Adrenal gland (tissue), 12 donors: ENCODE results near the gene CCDC192. TPM values are rescaled to one million over a fixed set of nuclear protein-coding genes. Genes with fewer than 3 reads are reported as not detected.

ENCODE experiments used
- DNase-seq, 7 donors: peaks; one replicate each; pipeline ENCODE4 v3.0.0-alpha.2; 2019 to 2020
- H3K27ac ChIP-seq, 5 donors: fragments of 200-600 bp; sonication (generic) in 4 of 5; 1 replicate in 3 of 5; 2 replicates in 2 of 5; pipeline versions ENCODE4 v1.5.1 to v1.8.0; 2016 to 2020; ENCODE audit warnings: mild to moderate bottlenecking in 1 of 5
- H3K27me3 ChIP-seq: fragments of 200-600 bp; 2 replicates; pipeline ENCODE4 v1.8.0; 2021
- H3K36me3 ChIP-seq, 2 donors: fragments of 200-600 bp; replicated peaks in 1 of 2; 1 replicate in 1 of 2; 2 replicates in 1 of 2; pipeline versions ENCODE4 v1.5.1 to v1.8.0; 2018 to 2022
- H3K4me1 ChIP-seq, 2 donors: fragments of 200-600 bp; replicated peaks in 1 of 2; 1 replicate in 1 of 2; 2 replicates in 1 of 2; pipeline versions ENCODE4 v1.5.1 to v1.8.0; 2018 to 2021
- H3K4me3 ChIP-seq, 4 donors: fragments of 200-600 bp; sonication (generic) in 3 of 4; one replicate each; pipeline ENCODE4 v1.5.1; 2016 to 2018
- H3K9me3 ChIP-seq, 3 donors: fragments of 200-600 bp; sonication (generic) in 1 of 3; replicated peaks in 1 of 3; 1 replicate in 2 of 3; 2 replicates in 1 of 3; pipeline versions ENCODE4 v1.5.1 to v1.8.0; 2016 to 2021
- POLR2A ChIP-seq, 2 donors: fragments of 450-650 bp; IDR thresholded peaks; one replicate each; pipeline ENCODE4 v1.6.1; 2017; ENCODE audit warnings: antibody characterized with exemption in 2 of 2, mild to moderate bottlenecking in 2 of 2, moderate library complexity in 1 of 2
- WGBS, 4 donors: extraction: QIAGEN DNeasy Blood & Tissue Kit in 2 of 4; methylation state at CpG; one replicate each; pipeline versions ENCODE4 v1.1.5 to v1.1.7; 2013 to 2017; 5-methylcytosine and 5-hydroxymethylcytosine counted together
- intact Hi-C, 2 donors: fragments of 100-400 bp; cut with DNase I; formaldehyde crosslinking; loops; one replicate each; pipeline versions ENCODE4 v1.14.1 to v1.15.0; 2022 to 2023
- polyA plus RNA-seq, 3 donors: library from polyadenylated mRNA; stranded (reverse); fragments of 200-250 nt in 2 of 3; fragments of 350-450 nt in 1 of 3; fragmentation: Illumina TruSeq in 1 of 3; extraction: RNeasy Lipid Tissue Mini Kit (QIAGEN cat#74804) in 1 of 3; gene quantifications; one replicate each; pipeline ENCODE4 v1.2.3, GENCODE V29; 2013 to 2014
- total RNA-seq, 9 donors: library from RNA; depleted of rRNA in 4 of 9; stranded (reverse); fragments of >200 nt in 4 of 9; fragments of 120-200 nt in 1 of 9; fragmentation: NEBNext Ultra II Directional in 1 of 9; extraction: Animal tissue kit (Norgen Biotek cat#: 25700) in 1 of 9; gene quantifications; one replicate each; pipeline versions ENCODE4 v1.1.0 to v1.2.4, GENCODE V29; 2013 to 2023
- TF ChIP-seq, protein P1 (sequence below), 6 experiments: fragments of 450-650 bp in 4 of 6; fragments of 200-600 bp in 2 of 6; sonication (generic) in 1 of 6; IDR thresholded peaks; 1 replicate in 5 of 6; 2 replicates in 1 of 6; pipeline versions ENCODE4 v1.5.1 to v1.8.0; 2016 to 2021; ENCODE audit warnings: antibody characterized with exemption in 6 of 6, mild to moderate bottlenecking in 2 of 6, moderate library complexity in 1 of 6
- donor health status: healthy with polysubstance abuse.
- donor health status: Bipolar disorder and iron deficiency.
- donor health status: DM: yes; HTN: yes; CAD: no.
- donor health status: DM: no; HTN: no; CAD: no.
- donor health status: DM: no; HTN: no; CAD: no.
- donor health status: DM: yes; HTN: yes; CAD: no.

CCDC192 gene
- total and polyA plus RNA-seq, 12 donors: 0.35 to 0.56 (median 0.46) TPM; not detected in 8

DNA sequence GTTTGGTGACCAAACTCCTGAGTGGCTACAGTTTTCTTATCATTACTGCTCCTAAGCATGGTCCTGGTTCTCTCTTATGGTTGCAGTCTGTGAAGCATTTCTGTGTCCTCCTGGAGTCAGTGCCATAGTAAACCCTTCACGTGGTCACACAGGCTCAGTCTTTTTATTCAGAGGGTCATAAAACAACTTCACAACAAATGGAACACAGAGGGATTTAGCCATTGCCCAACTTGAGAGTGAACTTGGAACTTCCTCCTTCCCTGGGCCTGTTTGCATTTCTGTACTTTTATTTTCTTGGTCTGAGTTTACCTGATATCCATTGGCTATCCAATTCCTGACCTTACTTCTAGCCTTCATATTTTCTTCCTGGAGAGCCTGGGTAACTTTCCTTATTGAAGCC, 144.9 kb downstream of the CCDC192 start:
- no peaks in the 10 kb centered on the region for H3K27me3 ChIP-seq
- WGBS, 4 donors: 67 to 78% (median 76%) methylated on average over 1 of the region's 1 CpG
- intact Hi-C loops: no loop called here
- no peaks in the 10 kb centered on the region for H3K9me3 ChIP-seq
- no peak overlapping the region for H3K27ac ChIP-seq
- H3K4me1 ChIP-seq: no peaks in the 10 kb centered on the region
- TF ChIP-seq POLR2A (IDR thresholded peaks at IDR 0.05): no peak
- TF ChIP-seq, protein P1, sequence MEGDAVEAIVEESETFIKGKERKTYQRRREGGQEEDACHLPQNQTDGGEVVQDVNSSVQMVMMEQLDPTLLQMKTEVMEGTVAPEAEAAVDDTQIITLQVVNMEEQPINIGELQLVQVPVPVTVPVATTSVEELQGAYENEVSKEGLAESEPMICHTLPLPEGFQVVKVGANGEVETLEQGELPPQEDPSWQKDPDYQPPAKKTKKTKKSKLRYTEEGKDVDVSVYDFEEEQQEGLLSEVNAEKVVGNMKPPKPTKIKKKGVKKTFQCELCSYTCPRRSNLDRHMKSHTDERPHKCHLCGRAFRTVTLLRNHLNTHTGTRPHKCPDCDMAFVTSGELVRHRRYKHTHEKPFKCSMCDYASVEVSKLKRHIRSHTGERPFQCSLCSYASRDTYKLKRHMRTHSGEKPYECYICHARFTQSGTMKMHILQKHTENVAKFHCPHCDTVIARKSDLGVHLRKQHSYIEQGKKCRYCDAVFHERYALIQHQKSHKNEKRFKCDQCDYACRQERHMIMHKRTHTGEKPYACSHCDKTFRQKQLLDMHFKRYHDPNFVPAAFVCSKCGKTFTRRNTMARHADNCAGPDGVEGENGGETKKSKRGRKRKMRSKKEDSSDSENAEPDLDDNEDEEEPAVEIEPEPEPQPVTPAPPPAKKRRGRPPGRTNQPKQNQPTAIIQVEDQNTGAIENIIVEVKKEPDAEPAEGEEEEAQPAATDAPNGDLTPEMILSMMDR (IDR thresholded peaks at IDR 0.05): no peak
- no peaks in the 10 kb centered on the region for H3K36me3 ChIP-seq
- H3K4me3 ChIP-seq: no peak overlapping the region
- DNase-seq: no peak

DNA sequence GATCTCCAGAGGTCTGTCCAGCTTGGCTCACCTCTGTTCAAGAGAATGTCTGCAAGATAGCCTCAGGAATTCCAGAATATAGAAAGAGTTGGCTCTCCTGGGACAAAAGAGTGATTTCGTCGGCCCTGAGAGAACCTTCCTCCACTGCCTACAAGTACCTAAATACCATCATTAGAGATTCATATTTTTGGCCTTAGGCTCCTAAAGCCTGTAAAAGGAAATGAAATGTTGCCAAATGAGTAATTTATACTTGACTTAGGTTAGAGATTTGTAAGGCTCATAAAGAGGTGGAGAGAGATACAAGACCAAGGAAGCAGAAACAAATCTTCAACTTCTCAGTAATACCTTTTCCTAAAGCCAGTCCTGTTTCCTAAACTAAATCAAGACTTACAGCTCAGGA, 146.2 kb downstream of the CCDC192 start:
- intact Hi-C loops: no loop called here
- Histone ChIP-seq H3K27ac (no peak overlapping the region), H3K4me1 (no peaks in the 10 kb centered on the region), H3K4me3 (no peak overlapping the region), H3K36me3 (no peaks in the 10 kb centered on the region), H3K27me3 (no peaks in the 10 kb centered on the region), H3K9me3 (no peaks in the 10 kb centered on the region)
- no peak for DNase-seq
- 81 to 91% (median 85%) methylated on average over 2 of the region's 2 CpGs for WGBS, 4 donors
- TF ChIP-seq, protein P1 (IDR thresholded peaks at IDR 0.05): no peak
- TF ChIP-seq POLR2A (IDR thresholded peaks at IDR 0.05): no peak

DNA sequence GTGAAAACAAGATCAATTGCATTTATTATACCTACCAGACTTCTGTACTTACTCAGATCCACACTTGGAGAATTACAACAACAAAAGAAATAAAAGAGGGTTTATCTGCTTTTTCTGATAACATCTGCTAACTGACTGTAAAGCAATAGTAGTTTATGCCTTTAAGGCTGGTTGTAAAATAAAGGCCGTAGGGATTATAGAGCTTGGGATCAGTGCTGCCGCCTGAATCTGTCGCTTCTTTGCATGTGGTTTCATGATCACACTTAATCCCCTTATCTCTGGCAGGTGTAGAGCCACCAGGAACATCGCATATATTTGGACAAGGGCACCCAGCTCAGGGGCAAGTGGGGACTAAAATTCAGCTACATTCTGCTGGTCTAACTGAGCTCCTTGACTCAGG, 146.7 kb downstream of the CCDC192 start:
- H3K27ac ChIP-seq: no peak overlapping the region
- H3K4me1 ChIP-seq: no peaks in the 10 kb centered on the region
- H3K36me3 ChIP-seq: no peaks in the 10 kb centered on the region
- 87 to 93% (median 91%) methylated on average over 4 of the region's 4 CpGs for WGBS, 4 donors
- H3K9me3 ChIP-seq: no peaks in the 10 kb centered on the region
- no peak overlapping the region for H3K4me3 ChIP-seq
- no peaks in the 10 kb centered on the region for H3K27me3 ChIP-seq
- TF ChIP-seq POLR2A (IDR thresholded peaks at IDR 0.05): no peak
- TF ChIP-seq, protein P1 (IDR thresholded peaks at IDR 0.05): no peak
- DNase-seq: no peak
- intact Hi-C loops: no loop called here

DNA sequence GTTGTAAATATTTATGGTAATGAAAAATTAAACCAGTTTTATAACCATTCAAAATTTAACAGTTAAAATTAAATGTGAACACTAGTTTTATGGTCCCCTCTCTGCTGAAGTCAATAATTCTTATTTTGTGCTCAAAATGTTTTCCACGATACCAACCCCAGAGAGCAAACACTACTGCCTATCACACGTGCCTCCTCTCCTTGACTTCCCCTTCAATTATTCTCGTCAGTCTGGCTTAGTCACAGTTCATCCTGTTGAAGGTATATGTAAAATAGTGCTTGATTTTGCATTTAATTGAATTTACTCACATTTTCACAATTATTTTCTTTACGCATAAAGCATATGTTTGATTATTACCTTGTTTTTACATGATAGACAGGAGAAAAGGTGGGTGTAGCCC, 148.8 kb downstream of the CCDC192 start:
- TF ChIP-seq, protein P1 (IDR thresholded peaks at IDR 0.05): no peak
- TF ChIP-seq POLR2A (IDR thresholded peaks at IDR 0.05): no peak
- Histone ChIP-seq H3K27me3 (no peaks in the 10 kb centered on the region), H3K9me3 (no peaks in the 10 kb centered on the region), H3K4me3 (no peak overlapping the region), H3K36me3 (no peaks in the 10 kb centered on the region), H3K4me1 (peaks cover 4 to 9% of the 10 kb centered on the region in 2 donors), H3K27ac (no peak overlapping the region)
- intact Hi-C loops: no loop called here
- WGBS, 4 donors: 85 to 92% (median 89%) methylated on average over 4 of the region's 4 CpGs
- DNase-seq: no peak
